Stimulated activated effector memory CD8-positive, alpha-beta T cell treated with anti-CD3 and anti-CD28 coated beads, Interleukin-12 subunit alpha, Interleukin-12 subunit beta, amount 100 ng/mL, for 72 hours (primary cell): ENCODE results near the gene PKP3.
"Not testable (repeated sequence)": the region's sequence is repeated elsewhere in the genome, so short reads cannot be mapped to it uniquely, and the experiment has no call there.

Experiments used
- ATAC-seq: fragments of 150-1000 bp; cut with Tn5 transposase; 2 replicates; pipeline ENCODE4 v1.10.0; 2021
- DNase-seq, 2 donors: peaks; one replicate each; pipeline ENCODE4 v3.0.0; 2021 to 2022; ENCODE audit warnings: low spot score in 2 of 2
- H3K27ac Mint-ChIP-seq: one replicate; pipeline ENCODE4 v1.8.0; 2022; ENCODE audit warnings: mild to moderate bottlenecking, mixed read lengths
- H3K36me3 Mint-ChIP-seq: one replicate; pipeline ENCODE4 v1.8.0; 2022; ENCODE audit warnings: mild to moderate bottlenecking, mixed read lengths
- H3K4me1 Mint-ChIP-seq: one replicate; pipeline ENCODE4 v1.8.0; 2022; ENCODE audit warnings: mixed read lengths
- H3K4me3 Mint-ChIP-seq: one replicate; pipeline ENCODE4 v1.8.0; 2022; ENCODE audit warnings: mild to moderate bottlenecking, mixed read lengths
- H3K9me3 Mint-ChIP-seq: one replicate; pipeline ENCODE4 v1.8.0; 2022; ENCODE audit warnings: mixed read lengths

PKP3 gene

DNA sequence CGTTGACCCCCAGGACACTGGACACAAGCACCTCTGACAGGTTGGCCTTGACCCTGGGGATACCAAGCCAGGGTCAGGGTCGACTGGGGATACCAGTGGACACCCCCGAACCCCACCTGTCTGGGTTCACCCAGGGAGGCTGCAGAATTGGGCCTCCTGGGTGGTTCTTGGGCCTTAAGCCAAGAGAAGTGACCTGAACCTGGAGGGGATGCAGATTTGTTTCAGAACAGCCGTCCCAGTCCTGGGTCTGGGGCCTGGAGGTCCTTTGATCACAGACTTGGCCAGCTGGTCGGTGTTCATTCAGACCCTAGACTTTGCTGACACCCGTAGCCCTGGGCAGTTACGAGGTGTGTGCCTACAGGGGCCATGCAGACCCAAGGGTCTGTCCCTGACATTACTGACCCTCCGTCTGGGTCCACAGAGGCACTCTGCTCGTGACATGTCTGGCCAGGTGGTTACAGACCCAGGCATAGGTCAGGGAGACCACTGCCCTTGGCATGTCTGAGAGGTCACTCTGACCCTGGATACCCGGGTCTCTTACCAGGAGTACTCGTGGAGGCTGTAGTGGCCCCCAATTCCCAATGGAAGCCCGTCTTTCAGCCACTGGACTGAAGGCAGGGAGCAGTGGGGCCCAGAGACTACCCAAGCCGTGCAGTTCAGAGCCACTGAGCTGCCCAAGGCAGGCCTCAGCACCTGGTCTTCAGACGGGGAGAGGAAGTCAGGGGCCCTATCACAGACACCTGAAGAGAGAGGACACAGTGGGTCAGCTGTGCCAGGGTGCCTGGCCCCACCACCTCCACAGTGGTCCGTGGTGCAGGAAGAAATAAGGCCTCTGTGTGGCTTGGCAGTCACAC is 14.4 kb downstream of the PKP3 start:
- H3K4me3 Mint-ChIP-seq: peak overlapping the region; percentile 45
- H3K27ac Mint-ChIP-seq: peak overlapping the region; percentile 43
- peaks cover 13% of the 10 kb centered on the region for H3K4me1 Mint-ChIP-seq
- peaks cover 13% of the 10 kb centered on the region for H3K36me3 Mint-ChIP-seq
- H3K9me3 Mint-ChIP-seq: no peaks in the 10 kb centered on the region
- DNase-seq: no peak
- ATAC-seq: no peak

DNA sequence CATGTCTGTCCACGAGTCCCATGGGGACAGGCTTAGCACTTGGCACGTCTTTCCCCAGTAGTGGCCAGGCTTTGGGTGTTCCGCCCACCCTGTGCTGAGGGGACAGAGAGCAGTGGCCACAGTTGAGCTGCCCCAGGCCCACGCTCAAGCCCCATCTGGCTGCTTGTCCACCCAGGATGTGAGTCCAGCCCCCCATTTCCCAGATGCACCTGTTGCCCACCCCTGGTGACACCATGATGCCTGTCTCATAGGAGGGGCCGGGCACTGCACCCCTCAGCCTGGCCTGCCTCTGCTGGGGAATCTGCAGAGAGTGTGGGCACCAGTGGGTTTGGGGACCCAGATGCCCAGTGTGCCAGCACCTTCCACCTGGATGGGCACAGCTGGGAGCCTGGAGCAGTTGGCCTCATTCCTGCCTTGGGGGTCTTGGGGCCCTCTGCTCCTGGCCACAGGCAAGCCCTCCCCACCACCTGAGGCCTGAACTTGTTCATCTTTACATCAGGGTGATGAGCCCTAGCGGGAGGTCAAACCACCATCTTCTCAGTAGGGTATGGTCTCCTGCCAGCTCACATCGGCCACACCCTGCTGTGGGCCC is 15.1 kb downstream of the PKP3 start:
- no peak for DNase-seq
- Mint-ChIP-seq H3K36me3 (peaks cover 13% of the 10 kb centered on the region), H3K27ac (peak overlapping the region; percentile 43), H3K9me3 (no peaks in the 10 kb centered on the region), H3K4me3 (no peak overlapping the region), H3K4me1 (peaks cover 21% of the 10 kb centered on the region)
- ATAC-seq: no peak

DNA sequence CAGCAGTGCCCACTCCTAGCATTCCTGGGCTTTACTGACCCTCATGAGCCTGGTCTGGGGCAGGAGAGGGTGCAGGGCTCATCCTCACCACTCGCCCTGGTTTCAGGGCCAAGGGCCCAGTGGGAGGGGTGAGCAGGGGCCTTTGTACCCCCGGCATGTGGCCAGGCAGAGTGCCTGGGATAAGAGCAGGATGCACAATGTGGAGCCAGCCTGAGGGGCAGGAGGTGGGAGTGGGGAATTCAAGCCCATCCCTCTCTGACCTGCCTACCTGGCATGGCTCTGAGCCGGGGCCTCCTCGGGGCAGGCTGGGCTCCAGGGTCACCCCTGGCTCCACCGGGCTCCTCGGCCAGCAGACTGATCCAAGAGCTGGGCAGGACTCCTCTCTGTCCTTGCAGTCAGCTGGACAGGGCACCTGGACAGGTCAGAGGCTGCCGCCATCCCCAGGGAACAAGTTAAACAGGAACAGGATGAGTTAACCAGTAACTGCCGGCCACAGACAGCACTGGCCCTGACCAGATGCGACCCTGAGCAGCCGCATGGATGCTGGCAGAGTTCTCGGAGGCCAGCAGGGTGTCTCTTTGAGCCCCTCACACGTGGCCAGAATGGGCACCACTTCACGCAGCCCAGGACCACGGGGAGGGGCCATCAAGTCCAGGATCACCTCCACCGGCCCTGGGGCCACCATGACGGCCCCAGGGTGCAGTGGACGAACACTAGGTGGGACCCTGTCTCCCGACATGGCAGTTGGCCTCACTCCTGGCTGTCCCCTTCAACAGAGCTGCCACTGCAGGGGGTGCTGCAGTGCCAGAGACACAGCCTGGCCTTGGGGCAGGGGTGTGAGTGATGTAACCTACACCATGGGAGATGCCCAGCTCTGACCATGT is 15.8 kb downstream of the PKP3 start:
- DNase-seq: no peak
- no peak for ATAC-seq
- Mint-ChIP-seq H3K27ac (peak overlapping the region; percentile 43), H3K36me3 (peaks cover 9% of the 10 kb centered on the region), H3K4me3 (no peak overlapping the region), H3K9me3 (no peaks in the 10 kb centered on the region), H3K4me1 (peaks cover 28% of the 10 kb centered on the region)

DNA sequence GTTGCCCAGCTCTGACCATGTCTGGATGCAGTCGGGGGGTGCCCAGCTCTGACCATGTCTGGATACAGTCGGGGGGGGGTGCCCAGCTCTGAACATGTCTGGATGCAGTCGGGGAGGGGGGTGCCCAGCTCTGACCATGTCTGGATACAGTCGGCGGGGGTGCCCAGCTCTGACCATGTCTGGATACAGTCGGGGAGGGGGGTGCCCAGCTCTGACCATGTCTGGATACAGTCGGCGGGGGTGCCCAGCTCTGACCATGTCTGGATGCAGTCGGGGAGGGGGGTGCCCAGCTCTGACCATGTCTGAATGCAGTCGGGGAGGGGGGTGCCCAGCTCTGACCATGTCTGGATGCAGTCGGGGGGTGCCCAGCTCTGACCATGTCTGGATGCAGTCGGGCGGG is 16.7 kb downstream of the PKP3 start:
- H3K9me3 Mint-ChIP-seq, H3K27ac Mint-ChIP-seq, DNase-seq, ATAC-seq, H3K36me3 Mint-ChIP-seq, H3K4me3 Mint-ChIP-seq: not testable (repeated sequence)
- peaks cover 31% of the 10 kb centered on the region for H3K4me1 Mint-ChIP-seq

DNA sequence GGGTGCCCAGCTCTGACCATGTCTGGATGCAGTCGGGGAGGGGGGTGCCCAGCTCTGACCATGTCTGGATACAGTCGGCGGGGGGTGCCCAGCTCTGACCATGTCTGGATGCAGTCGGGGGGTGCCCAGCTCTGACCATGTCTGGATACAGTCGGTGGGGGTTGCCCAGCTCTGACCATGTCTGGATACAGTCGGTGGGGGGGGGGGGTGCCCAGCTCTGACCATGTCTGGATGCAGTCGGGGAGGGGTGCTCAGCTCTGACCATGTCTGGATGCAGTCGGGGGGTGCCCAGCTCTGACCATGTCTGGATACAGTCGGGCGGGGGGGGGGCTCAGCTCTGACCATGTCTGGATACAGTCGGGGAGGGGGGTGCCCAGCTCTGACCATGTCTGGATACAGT is 17.5 kb downstream of the PKP3 start:
- H3K36me3 Mint-ChIP-seq, H3K9me3 Mint-ChIP-seq, H3K4me3 Mint-ChIP-seq: not testable (repeated sequence)

DNA sequence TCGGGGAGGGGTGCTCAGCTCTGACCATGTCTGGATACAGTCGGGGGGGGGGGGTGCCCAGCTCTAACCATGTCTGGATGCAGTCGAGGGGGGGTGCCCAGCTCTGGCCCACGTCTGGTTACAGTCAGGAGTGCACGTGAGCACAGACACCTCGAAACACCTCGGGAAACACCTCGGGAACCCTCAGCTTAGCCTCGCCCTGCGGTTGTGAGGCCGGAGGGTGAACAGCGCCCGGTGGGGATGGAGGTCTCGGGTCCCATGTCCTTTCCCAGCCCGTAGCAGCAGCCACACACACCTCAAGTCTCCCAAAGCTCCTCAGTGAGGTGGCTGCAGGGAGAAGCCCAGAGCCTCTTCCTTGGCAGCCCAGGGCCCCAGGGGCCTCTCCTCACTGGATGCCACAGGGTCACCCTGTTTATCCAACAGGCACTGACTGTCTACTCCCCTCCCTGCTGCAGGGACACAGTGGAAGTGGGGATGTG is 18.7 kb downstream of the PKP3 start:
- Mint-ChIP-seq H3K4me1 (peaks cover 39% of the 10 kb centered on the region), H3K27ac (no peak overlapping the region), H3K4me3 (peak overlapping the region; percentile 84), H3K36me3 (no peaks in the 10 kb centered on the region), H3K9me3 (no peaks in the 10 kb centered on the region)
- ATAC-seq: no peak
- DNase-seq: no peak

More for the DNA sequence above, 17.5 kb downstream of the PKP3 start:
- DNase-seq, H3K27ac Mint-ChIP-seq, ATAC-seq: not testable (repeated sequence)
- peaks cover 39% of the 10 kb centered on the region for H3K4me1 Mint-ChIP-seq

DNA sequence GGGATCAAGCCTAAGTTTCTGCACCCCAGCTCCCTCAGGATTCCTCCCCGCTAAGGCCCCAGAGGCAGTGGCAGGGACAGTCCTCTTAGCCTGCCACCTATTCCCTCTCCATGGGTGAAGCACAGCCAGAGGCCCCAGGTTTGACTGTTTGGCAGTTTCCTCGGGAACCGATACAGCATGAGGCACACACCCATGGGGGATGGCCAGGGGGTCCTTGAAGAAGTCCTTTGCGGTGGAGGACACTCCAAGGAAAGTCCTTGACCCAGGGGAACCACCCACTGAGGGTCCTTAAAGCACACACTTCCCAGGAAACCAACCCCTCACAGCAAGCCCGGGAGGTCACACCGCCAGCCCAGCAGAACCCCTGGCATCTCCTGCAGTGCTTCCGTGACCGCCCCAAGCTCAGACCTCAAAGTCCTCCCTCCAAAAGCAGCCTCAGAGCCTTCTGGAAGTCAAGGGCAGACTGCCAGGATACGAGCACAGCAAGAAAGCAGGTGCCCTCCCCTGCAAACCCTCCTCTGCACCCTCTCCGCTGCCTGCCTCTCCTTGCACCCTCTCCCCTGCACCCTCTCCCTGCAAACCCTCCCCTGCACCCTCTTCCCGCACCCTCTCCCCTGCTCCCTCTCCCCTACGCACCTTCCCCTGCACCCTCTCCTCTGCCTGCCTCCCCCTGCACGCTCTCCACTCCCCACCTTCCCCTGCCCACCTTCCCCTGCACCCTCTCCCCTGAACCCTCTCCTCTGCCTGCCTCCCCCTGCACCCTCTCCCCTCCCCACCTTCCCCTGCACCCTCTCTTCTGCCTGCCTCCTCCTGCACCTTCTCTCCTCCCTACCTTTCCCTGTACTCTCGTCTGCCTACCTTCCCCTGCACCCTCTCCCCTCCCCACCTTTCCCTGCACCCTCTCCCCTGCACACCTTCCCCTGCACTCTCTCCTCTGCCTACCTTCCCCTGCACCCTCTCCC is 19.4 kb downstream of the PKP3 start:
- Mint-ChIP-seq H3K4me1 (peaks cover 39% of the 10 kb centered on the region), H3K9me3 (no peaks in the 10 kb centered on the region), H3K36me3 (no peaks in the 10 kb centered on the region), H3K27ac (peak overlapping the region; percentile 43), H3K4me3 (peak overlapping the region; percentile 84)
- DNase-seq: no peak
- ATAC-seq: no peak

DNA sequence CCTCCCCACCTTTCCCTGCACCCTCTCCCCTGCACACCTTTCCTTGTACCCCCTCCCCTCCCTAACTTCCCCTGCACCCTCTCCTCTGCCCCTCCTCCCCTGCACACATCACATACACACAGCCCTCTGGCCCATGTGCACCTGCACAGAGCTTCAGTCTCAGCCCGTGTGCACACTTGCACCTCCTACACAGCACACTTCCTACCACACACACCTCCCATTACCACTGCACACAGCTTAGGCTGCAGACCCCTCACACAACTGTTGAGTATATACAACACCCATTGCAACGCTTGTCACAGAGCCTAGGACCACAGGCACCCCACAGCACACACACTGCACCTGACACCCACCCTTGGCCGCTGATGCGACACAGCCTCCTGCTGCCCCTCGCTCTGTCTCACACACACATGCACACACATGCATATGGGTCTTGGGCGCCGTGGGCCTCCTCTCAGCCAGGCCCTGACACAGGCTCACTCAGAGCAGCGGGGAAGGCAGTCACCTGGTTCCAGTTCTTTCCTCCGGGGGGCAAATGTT is 20.4 kb downstream of the PKP3 start:
- DNase-seq: no peak
- H3K4me3 Mint-ChIP-seq: peak overlapping the region; percentile 84
- H3K9me3 Mint-ChIP-seq: no peaks in the 10 kb centered on the region
- H3K36me3 Mint-ChIP-seq: no peaks in the 10 kb centered on the region
- H3K27ac Mint-ChIP-seq: peak overlapping the region; percentile 64
- H3K4me1 Mint-ChIP-seq: peaks cover 39% of the 10 kb centered on the region
- ATAC-seq: peak; percentile 58

DNA sequence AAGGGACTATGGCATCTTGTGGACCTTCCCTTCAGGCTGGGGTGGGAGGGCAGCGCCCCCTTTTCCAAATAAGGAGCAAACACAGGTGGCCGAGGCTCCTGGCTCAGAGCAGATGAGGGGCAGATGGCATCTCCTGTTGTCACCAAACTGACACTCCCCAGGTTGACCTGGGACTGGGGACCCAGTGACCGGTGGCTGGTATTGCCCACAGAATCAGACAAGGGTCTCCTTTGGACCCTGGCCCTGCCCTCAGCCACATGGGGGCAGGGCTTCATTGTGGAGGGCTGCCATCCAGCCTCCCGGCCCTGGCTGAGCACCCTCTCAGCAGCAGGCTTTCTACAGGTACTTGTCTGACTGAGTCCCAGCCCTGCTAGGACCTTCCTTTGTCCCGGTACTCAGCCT is 21.6 kb downstream of the PKP3 start:
- Mint-ChIP-seq H3K4me1 (peaks cover 39% of the 10 kb centered on the region), H3K27ac (peak overlapping the region; percentile 64), H3K36me3 (no peaks in the 10 kb centered on the region), H3K9me3 (no peaks in the 10 kb centered on the region), H3K4me3 (peak overlapping the region; percentile 84)
- DNase-seq: peak in 1 of 2 donors; percentile 70
- ATAC-seq: no peak

DNA sequence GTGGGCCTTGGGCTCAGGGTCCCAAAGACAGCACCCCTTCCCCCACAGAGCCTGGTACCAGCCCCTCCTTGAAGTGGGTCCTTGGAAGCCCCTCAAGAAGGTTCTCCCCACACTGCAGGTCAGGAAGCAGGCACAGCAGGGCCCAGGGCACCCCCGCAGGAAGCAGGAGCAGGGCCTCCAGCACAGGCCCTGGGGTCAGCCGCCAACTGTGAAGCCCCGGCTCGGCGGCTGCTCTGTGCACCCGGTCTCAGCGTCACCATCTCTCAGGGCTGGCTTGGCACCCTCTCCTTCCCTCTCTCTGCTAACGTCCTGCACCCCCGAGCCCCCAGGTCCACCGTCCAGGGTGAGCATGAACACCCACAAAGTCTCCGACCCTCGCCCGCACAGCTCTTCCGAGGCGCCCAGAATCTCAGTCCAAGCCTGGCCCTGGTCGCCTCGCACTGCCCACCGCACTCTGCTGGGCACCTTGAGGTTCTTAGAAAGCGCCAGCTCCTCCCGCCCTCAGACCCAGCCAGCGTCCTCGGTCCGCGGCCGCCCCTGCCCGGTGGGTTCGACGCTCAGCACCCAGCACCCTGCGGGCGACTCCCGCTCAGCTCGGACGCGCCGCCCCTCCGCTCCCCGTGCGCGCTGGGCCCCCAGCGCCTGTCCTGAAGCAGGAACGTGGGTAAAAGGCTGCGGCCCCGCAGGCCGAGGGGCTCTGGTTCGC is 22.2 kb downstream of the PKP3 start:
- Mint-ChIP-seq H3K4me3 (peak overlapping the region; percentile 84), H3K36me3 (no peaks in the 10 kb centered on the region), H3K4me1 (peaks cover 39% of the 10 kb centered on the region), H3K9me3 (no peaks in the 10 kb centered on the region), H3K27ac (peak overlapping the region; percentile 64)
- peak; percentile 4 for ATAC-seq
- DNase-seq: no peak

DNA sequence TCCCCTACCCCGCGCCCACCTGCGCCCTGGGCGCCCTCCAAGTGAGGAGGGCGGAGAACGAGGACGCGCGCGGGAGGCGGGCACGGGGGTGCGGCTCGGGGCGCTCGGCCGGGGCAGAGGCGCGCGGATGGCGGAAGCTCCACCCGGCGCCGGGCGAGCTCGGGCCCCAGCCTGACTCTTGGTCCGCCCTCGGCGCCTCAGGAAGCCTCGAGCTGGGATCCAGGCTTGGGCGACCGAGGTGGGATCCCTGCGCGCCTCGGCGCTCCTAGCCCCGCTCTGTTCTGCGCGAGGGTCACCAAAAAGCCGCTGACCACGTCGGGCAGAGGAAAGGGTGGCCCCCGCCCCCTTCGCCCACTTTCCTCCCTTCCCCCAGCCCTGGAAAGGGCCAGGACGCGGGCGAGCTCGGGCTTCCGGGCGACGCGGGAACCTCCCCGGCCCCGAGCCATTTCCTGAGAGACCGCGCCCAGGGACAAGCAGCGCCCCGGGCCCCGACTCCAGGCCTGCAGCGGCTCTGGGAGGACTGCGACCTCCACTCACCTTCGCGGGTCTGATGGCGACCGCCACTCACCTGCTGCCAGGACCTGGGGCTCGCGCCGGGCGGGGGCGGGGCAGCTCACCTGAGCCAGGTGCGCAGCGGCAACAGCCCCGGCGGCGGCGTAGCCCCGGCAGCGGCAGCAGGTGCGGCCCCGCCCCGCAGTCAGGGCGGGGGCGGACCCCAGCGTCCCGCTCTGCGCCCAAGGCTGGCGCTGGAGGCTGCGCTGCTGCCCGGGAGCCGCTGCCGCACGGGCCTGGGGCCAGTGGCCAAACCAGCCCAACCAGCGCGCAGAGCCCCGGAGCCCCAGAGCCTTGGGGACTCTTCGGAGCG is 23.0 kb downstream of the PKP3 start:
- ATAC-seq (peak; percentile 60), DNase-seq (peak in 1 of 2 donors; percentile 77)
- Mint-ChIP-seq H3K4me1 (peaks cover 39% of the 10 kb centered on the region), H3K4me3 (peak overlapping the region; percentile 84), H3K27ac (peak overlapping the region; percentile 64), H3K36me3 (no peaks in the 10 kb centered on the region), H3K9me3 (no peaks in the 10 kb centered on the region)

DNA sequence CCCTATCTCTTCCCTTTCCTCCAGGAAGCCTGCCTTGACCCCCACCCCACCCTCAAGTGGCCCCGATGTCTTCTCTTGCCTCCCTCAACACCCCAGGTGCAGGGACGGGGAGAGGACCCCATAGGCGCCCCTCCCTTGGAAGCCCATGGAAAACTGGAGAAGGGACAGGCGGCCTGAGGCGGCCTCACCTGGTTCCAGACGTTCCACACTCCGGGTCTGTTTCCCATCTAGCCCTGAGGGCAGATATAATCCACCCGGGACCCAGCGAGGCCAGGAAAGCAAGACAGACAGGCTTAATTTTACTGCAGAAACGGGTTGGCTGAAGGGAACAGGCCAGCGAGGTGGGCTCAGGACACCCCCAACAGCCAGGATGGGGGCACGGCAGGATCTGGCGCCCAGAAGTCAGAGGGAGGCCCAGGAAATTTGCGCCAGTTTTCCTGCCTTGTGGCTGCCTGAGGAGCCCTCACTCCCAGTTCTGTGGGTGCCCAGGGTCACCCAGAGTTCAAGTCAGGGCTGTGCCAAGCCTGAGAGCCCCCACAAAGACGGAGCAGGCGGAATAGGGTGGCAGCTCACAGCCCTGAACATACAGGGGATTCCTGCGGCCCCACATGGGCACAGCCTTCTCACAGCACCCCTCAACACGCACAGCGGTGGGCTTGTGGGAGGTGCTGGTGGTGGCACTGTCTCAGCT is 23.8 kb downstream of the PKP3 start:
- no peak for ATAC-seq
- peak in 1 of 2 donors; percentile 55 for DNase-seq
- Mint-ChIP-seq H3K9me3 (no peaks in the 10 kb centered on the region), H3K36me3 (peaks cover under 1% of the 10 kb centered on the region), H3K27ac (peak overlapping the region; percentile 26), H3K4me1 (peaks cover 37% of the 10 kb centered on the region), H3K4me3 (peak overlapping the region; percentile 84)
